IPS-15b (cell line): ENCODE data around the gene RBP5.

Source experiments
- H3K27me3 ChIP-seq: one replicate; pipeline ENCODE4 v1.6.1; 2013; ENCODE audit warnings: low read length; ENCODE audit not compliant: control insufficient read depth, insufficient read depth
- H3K36me3 ChIP-seq: one replicate; pipeline ENCODE4 v1.6.1; 2013; ENCODE audit warnings: low read length; ENCODE audit not compliant: control insufficient read depth, insufficient read depth
- H3K4me1 ChIP-seq: one replicate; pipeline ENCODE4 v1.6.1; 2013; ENCODE audit warnings: mild to moderate bottlenecking, low read length; ENCODE audit not compliant: control insufficient read depth, insufficient read depth
- H3K4me3 ChIP-seq: one replicate; pipeline ENCODE4 v1.5.1; 2013; ENCODE audit warnings: low read depth, low read length
- H3K9ac ChIP-seq: one replicate; pipeline ENCODE4 v1.6.1; 2013; ENCODE audit warnings: low read depth, mild to moderate bottlenecking, low read length
- H3K9me3 ChIP-seq: one replicate; pipeline ENCODE4 v1.6.1; 2013; ENCODE audit warnings: mild to moderate bottlenecking, low read length; ENCODE audit not compliant: control insufficient read depth, insufficient read depth

RBP5 gene

DNA sequence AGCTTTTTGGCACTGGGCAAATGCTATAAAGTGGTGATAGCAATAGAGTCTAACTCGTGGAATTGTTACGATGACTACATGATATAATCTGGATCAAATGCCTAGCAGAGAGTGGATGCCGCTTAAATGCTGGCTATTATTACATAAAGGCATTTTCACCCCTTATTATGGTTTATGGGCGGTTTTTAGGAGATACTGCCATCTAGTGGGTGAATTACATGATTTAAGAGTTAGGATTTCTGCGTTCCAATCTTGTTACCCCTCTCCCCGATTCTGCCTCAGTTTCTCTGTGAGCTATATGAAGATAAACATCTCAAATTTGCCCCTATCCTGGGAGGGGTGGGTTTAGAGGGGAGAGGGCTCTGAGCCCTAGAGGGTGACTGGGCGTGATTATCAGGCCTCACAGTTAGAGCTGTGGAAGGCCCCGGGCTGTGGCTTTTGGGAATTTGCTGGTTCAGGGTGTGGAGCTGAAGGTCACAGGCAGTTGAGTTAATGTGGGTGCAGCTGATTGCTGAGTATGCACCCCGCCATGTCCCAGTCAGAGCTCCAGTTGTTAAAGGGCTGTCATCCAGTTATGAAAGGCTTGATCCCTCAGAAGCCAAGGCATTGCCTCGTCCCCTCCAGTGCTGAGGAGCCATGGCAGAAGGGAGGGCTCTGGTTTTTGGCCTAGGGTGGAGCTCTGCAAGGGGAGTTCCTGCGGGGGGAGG, 15.9 kb upstream of the RBP5 start:
- Histone ChIP-seq H3K9me3 (no peaks in the 10 kb centered on the region), H3K9ac (no peak overlapping the region), H3K4me1 (no peaks in the 10 kb centered on the region), H3K27me3 (no peaks in the 10 kb centered on the region), H3K4me3 (no peak overlapping the region), H3K36me3 (peaks cover 6% of the 10 kb centered on the region)

DNA sequence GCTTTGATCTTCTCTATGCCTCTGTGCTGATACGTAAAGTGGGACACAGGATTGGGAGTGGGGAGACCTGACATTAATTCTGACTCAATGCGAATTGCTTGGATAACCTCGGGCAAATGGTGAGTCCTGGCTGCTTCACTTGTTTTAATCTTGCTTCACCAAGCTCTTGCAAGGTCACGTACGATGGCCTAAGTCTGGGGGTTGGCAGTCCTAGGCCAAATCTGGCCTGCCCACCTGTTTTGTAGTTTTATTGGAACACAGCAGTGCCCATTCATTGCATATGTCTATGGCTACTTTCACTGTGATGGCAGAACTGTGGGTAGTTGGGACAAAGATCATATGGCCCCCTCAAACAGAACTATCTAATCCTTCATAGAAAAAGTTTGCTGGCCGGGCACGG, 14.9 kb upstream of the RBP5 start:
- no peaks in the 10 kb centered on the region for H3K4me1 ChIP-seq
- H3K36me3 ChIP-seq = peaks cover 4% of the 10 kb centered on the region
- H3K4me3 ChIP-seq = no peak overlapping the region
- H3K9me3 ChIP-seq = no peaks in the 10 kb centered on the region
- H3K9ac ChIP-seq = no peak overlapping the region
- H3K27me3 ChIP-seq = no peaks in the 10 kb centered on the region

DNA sequence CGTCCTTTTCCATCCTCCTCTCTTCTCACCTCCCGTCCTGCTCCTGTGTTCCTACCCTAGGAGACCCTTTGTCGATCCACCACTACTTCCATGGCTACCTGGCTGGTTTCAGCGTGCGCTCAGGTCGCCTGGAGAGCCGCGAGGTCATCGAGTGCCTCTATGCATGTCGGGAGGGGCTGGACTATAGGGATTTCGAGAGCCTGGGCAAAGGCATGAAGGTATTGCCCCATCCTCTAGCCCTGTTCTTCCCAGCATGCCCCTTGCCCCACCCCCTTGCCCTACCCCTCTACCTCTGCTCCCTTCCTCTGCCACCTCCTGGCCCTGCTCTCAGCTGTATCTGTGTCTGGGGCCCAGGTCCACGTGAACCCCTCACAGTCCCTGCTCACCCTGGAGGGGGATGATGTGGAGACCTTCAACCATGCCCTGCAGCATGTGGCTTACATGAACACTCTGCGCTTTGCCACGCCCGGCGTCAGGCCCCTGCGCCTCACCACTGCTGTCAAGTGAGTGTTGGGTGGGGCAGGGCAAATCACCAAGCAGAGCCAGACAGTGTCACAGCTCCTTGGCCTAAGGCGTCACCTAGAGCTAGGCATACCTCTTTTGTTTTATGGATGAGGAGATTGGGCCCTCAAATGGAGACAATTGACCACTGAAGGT, 14.2 kb upstream of the RBP5 start:
- Histone ChIP-seq H3K4me3 (no peak overlapping the region), H3K27me3 (no peaks in the 10 kb centered on the region), H3K9me3 (no peaks in the 10 kb centered on the region), H3K36me3 (peaks cover 4% of the 10 kb centered on the region), H3K9ac (no peak overlapping the region), H3K4me1 (no peaks in the 10 kb centered on the region)

DNA sequence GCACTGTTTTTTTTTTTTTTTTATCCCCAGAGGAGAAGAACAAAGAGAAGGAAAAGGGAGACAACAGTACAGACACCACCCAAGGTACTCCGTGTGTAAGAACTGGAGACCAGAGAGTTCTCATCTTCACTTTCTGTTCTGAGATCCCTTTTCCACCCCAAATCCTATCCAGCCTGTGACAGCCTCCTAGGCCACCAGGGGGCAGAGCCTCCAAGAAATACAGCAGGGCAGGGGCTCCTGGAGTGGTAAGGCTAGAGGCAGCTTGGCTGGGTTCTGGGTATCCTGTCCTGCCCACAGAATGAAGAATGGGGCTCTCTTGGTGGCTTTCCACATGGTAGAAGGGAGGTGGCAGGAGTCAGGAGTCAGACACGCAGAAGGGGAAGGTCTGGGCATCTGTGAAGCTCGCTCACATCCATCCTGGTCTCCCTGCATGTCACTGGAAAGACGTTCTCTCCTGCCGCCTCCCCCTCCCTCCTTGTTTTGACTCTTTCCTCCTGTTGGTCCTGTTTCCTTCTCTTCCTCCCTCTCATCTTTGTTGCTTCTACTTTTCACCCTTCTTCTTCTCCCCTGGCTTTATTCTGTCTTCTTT, 13.5 kb upstream of the RBP5 start:
- Histone ChIP-seq H3K9me3 (no peaks in the 10 kb centered on the region), H3K36me3 (peaks cover 4% of the 10 kb centered on the region), H3K4me3 (no peak overlapping the region), H3K9ac (no peak overlapping the region), H3K4me1 (no peaks in the 10 kb centered on the region), H3K27me3 (no peaks in the 10 kb centered on the region)

DNA sequence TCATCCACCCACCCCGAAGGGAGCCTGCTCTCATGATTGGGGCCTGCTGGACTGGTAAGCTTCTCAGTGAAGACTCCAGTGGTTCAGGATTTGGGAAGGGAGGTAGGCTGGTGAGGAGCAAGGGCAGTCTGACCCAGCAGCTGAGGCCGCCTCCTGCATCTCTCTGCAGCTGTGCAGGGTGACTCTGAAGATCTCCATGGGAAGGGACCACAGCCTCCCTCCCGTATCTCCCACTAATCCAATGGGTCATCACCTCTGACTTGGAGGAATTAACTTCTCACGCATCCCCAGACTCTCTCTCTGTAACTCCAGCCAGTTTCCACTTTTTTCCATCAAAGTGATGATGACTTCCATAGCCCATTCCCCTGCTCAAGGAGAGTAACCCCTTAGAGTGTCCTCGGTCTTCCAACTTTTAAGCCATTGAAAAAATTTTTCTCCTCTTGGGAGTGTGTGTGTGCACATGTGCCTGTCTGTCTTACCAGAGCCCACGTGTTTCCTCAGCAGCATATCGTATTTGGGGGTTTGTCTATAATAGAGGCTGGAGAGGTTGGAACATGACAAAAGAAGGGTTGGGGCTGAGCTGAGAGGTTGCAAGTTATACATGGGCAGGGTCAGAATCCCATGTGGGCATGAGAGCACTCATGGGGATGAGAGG, 12.8 kb upstream of the RBP5 start:
- Histone ChIP-seq H3K9me3 (no peaks in the 10 kb centered on the region), H3K9ac (no peak overlapping the region), H3K36me3 (peaks cover 10% of the 10 kb centered on the region), H3K27me3 (no peaks in the 10 kb centered on the region), H3K4me1 (no peaks in the 10 kb centered on the region), H3K4me3 (no peak overlapping the region)

DNA sequence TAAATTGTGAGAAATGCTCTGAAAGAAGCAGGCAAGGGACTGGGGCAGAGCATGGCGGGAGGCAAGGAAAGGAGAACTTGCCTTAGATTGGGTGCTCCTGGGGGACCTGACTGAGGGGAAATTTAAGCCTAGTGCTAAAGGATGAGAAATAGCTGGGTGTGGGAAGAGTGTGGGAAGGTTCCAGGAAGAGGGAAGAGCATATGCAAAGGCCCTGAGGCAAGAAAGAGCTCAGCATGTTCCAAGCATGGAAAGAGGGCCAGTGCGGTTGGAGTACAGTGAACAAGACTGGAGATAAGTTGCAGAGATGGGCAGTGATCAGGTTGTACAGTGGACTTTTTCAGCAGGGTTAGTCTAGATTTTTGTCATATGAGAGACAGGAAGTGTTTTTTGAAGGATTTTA, 10.5 kb upstream of the RBP5 start:
- Histone ChIP-seq H3K4me3 (no peak overlapping the region), H3K9ac (no peak overlapping the region), H3K4me1 (no peaks in the 10 kb centered on the region), H3K9me3 (no peaks in the 10 kb centered on the region), H3K27me3 (no peaks in the 10 kb centered on the region), H3K36me3 (peaks cover 19% of the 10 kb centered on the region)

DNA sequence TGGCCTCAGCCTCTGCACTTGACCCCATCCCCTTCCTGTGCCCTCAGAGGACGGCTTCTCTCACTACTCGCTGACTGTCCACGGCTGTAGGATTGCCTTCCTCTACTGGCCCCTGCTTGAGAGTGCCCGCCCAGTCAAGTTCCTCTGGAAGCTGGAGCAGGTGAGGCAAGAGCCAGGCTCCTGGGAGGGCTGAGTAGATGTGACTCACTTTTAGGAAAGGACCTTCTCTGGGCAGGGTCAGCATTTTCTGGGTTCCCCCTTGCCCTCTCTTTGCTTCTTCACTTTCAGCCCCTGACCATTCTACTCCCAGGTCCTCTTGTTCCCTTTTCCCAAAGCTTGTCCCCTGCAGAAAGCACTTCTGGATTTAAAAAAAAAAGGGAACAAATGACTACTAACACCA, 9.2 kb upstream of the RBP5 start:
- Histone ChIP-seq H3K36me3 (peaks cover 19% of the 10 kb centered on the region), H3K9ac (no peak overlapping the region), H3K4me1 (no peaks in the 10 kb centered on the region), H3K9me3 (no peaks in the 10 kb centered on the region), H3K4me3 (no peak overlapping the region), H3K27me3 (no peaks in the 10 kb centered on the region)

DNA sequence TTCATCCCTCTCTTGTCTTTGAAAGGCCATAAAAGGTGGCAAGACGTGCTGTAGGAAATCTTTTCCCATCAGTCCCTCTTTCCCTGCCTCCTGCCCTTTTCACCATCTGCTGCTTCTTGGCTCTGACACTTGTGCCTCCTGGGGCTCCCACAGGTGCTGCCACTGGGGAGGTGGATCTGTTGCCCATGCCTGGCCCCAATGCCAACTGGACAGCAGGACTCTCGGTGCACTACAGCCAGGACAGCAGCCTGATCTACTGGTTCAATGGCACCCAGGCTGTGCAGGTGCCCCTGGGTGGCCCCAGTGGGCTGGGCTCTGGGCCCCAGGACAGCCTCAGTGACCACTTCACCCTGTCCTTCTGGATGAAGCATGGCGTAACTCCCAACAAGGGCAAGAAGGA, 8.0 kb upstream of the RBP5 start:
- H3K9me3 ChIP-seq = no peaks in the 10 kb centered on the region
- no peaks in the 10 kb centered on the region for H3K27me3 ChIP-seq
- peaks cover 19% of the 10 kb centered on the region for H3K36me3 ChIP-seq
- H3K4me3 ChIP-seq = no peak overlapping the region
- no peak overlapping the region for H3K9ac ChIP-seq
- H3K4me1 ChIP-seq = peaks cover 2% of the 10 kb centered on the region

DNA sequence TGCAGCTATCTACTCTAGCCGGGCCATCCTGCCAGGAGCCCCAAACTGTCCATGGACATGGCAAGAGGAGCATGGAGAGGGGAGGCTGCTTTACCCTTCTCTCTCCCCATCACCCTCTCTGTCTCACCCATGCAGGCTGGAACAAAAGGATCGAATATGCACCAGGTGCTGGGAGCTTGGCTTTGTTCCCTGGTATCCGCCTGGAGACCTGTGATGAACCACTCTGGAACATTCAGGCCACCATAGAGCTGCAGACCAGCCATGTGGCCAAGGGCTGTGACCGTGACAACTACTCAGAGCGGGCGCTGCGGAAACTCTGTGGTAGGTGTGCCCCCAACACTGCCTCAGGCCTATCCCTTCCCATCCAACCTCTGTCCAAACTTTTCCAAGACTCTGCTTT, 7.4 kb upstream of the RBP5 start:
- Histone ChIP-seq H3K27me3 (no peaks in the 10 kb centered on the region), H3K9ac (no peak overlapping the region), H3K9me3 (no peaks in the 10 kb centered on the region), H3K4me1 (peaks cover 4% of the 10 kb centered on the region), H3K4me3 (no peak overlapping the region), H3K36me3 (peaks cover 19% of the 10 kb centered on the region)

DNA sequence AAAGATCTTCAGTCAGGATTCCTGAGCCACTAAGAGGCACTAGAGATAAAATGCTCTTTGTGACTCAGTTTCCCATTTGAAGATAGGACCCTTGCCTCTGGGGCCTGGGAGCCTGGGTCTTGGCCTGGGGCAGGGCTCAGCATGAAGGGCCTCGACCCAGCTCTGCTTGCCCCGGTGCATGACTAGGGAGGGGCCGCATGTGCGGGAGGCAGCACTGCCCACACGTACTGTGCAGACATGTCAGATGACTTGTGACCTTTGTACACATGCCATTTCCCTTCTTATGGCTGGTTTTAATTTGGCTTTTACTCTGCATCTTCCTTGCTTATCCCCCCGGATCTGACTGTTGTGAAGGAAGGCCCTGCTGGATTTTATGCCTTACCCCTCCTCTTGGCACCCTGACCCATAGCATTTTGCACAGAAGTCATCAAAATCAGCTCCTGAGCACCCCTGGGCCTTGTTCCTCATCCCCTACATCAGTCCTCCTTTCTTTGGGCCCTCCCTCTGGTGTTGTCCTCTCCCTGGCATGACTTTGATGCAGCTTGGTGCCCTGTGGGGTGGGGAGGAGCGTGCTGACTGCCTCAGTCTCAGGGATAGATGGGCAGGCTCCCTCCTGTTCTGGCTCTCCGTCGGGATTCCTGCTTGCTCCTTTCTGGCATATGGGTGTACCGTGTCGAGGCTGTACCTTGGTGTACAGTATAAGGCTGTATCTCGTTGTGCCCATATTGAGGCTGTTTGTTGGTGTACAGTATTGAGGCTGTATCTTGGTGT, 5.9 kb upstream of the RBP5 start:
- peaks cover 4% of the 10 kb centered on the region for H3K4me1 ChIP-seq
- H3K36me3 ChIP-seq = peaks cover 19% of the 10 kb centered on the region
- H3K4me3 ChIP-seq = no peak overlapping the region
- H3K9me3 ChIP-seq = no peaks in the 10 kb centered on the region
- peaks cover 4% of the 10 kb centered on the region for H3K27me3 ChIP-seq
- no peak overlapping the region for H3K9ac ChIP-seq

DNA sequence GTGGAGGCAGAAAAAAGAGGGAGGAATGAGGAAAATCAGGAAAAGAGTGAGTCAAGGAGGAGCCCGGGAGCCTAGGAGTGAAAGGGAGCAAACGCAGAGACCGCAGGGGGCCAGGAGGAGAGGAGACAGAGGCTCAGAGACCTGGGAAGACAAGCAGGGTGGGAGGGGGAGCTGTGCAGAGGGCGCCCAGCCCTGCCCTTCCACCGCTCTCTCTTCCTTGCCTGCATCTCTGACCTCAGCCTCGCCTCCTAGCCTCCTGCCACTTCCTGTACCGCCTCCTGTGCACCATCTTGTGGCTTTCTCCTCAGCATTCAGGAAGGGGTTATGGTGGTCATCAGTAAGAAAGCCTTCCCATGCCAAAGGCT, 2.8 kb upstream of the RBP5 start:
- peaks cover 13% of the 10 kb centered on the region for H3K4me1 ChIP-seq
- no peak overlapping the region for H3K9ac ChIP-seq
- H3K9me3 ChIP-seq = no peaks in the 10 kb centered on the region
- peaks cover 13% of the 10 kb centered on the region for H3K36me3 ChIP-seq
- peaks cover 11% of the 10 kb centered on the region for H3K27me3 ChIP-seq
- H3K4me3 ChIP-seq = peak overlapping the region; percentile 88
